ENCODE data around the gene RPL10. TPM values are rescaled to one million over a fixed set of nuclear protein-coding genes. Genes with fewer than 3 reads are reported as not detected.
A peak's percentile ranks its signal among the peaks of the same experiment; 100 is the strongest.

The RPL10 gene
- total RNA-seq, 1 experiment from 2014 or later, result 2,445 TPM

- peaks cover 55% of the 10 kb centered on the region for H3K36me3 ChIP-seq (ENCODE audit: insufficient read depth, low read length, poor library complexity, severe bottlenecking)
- no TSS peak for BruUV-seq (replicated peaks)
- ChIA-PET CTCF (no interaction called here), POLR2A (ENCODE audit: low non-redundant PET) (no interaction called here)
- intact Hi-C loops (cut with micrococcal nuclease; ENCODE audit: unreplicated experiment), result no loop called here
- H3K27me3 ChIP-seq (replicated peaks; ENCODE audit: insufficient read depth, low read depth, low read length, poor library complexity), result no peaks in the 10 kb centered on the region
- no peak for DNase-seq (ENCODE audit: low spot score)
- H3K27ac ChIP-seq (ENCODE audit: low read depth, low read length, poor library complexity, severe bottlenecking), result peak overlapping the region; percentile 96
- H3K4me3 ChIP-seq (ENCODE audit: low read depth, low read length, poor library complexity, severe bottlenecking), result peak overlapping the region; percentile 81
- H3K9me3 ChIP-seq (ENCODE audit: low read depth, low read length, poor library complexity, severe bottlenecking), result no peaks in the 10 kb centered on the region
- H3K4me1 ChIP-seq (ENCODE audit: insufficient read depth, low read length, poor library complexity, severe bottlenecking), result peaks cover 13% of the 10 kb centered on the region
- TF ChIP-seq CTCF (conservative IDR thresholded peaks at IDR 0.05; ENCODE audit: low read depth, low read length), result no peak
- TF ChIP-seq EZH2 (IDR thresholded peaks at IDR 0.05; ENCODE audit: borderline replicate concordance, low read depth, low read length, poor library complexity, severe bottlenecking), result no peak
Measured at GRCh38 chrX:154367474-154368308, 30.5 kb upstream of the RPL10 start.

GRCh38 chrX:154368630-154369448 lies 29.3 kb upstream of the RPL10 start:
- intact Hi-C loops (cut with micrococcal nuclease; ENCODE audit: unreplicated experiment), result no loop called here
- H3K27me3 ChIP-seq (replicated peaks; ENCODE audit: insufficient read depth, low read depth, low read length, poor library complexity), result no peaks in the 10 kb centered on the region
- peak; percentile 77 for DNase-seq (ENCODE audit: low spot score)
- BruUV-seq (replicated peaks), result no TSS peak
- ChIA-PET CTCF (no interaction called here), POLR2A (ENCODE audit: low non-redundant PET) (interaction anchor here (1.1 kb wide), 1 partner anchor 10 kb away, joined by 8 read pairs; the partner anchor contains the start of gene EMD)
- H3K27ac ChIP-seq (ENCODE audit: low read depth, low read length, poor library complexity, severe bottlenecking), result peak overlapping the region; percentile 96
- TF ChIP-seq CTCF (conservative IDR thresholded peaks at IDR 0.05; ENCODE audit: low read depth, low read length), result no peak
- no peak for TF ChIP-seq EZH2 (IDR thresholded peaks at IDR 0.05; ENCODE audit: borderline replicate concordance, low read depth, low read length, poor library complexity, severe bottlenecking)
- peaks cover 20% of the 10 kb centered on the region for H3K4me1 ChIP-seq (ENCODE audit: insufficient read depth, low read length, poor library complexity, severe bottlenecking)
- peaks cover 43% of the 10 kb centered on the region for H3K36me3 ChIP-seq (ENCODE audit: insufficient read depth, low read length, poor library complexity, severe bottlenecking)
- H3K4me3 ChIP-seq (ENCODE audit: low read depth, low read length, poor library complexity, severe bottlenecking), result peak overlapping the region; percentile 81
- no peaks in the 10 kb centered on the region for H3K9me3 ChIP-seq (ENCODE audit: low read depth, low read length, poor library complexity, severe bottlenecking)

GRCh38 chrX:154369449-154370299 lies 28.5 kb upstream of the RPL10 start:
- H3K27me3 ChIP-seq (replicated peaks; ENCODE audit: insufficient read depth, low read depth, low read length, poor library complexity), result no peaks in the 10 kb centered on the region
- DNase-seq (ENCODE audit: low spot score), result peak; percentile 94
- H3K9me3 ChIP-seq (ENCODE audit: low read depth, low read length, poor library complexity, severe bottlenecking), result no peaks in the 10 kb centered on the region
- intact Hi-C loops (cut with micrococcal nuclease; ENCODE audit: unreplicated experiment), result no loop called here
- ChIA-PET POLR2A (ENCODE audit: low non-redundant PET) (interaction anchor here (1.1 kb wide), 1 partner anchor 9 kb away, joined by 8 read pairs; the partner anchor contains the start of gene EMD), CTCF (interaction anchor here (0.5 kb wide), 1 partner anchor 33 kb away, joined by 6 read pairs; no protein-coding TSS in a partner anchor)
- TF ChIP-seq EZH2 (IDR thresholded peaks at IDR 0.05; ENCODE audit: borderline replicate concordance, low read depth, low read length, poor library complexity, severe bottlenecking), result no peak
- no peak for TF ChIP-seq CTCF (conservative IDR thresholded peaks at IDR 0.05; ENCODE audit: low read depth, low read length)
- H3K4me1 ChIP-seq (ENCODE audit: insufficient read depth, low read length, poor library complexity, severe bottlenecking), result peaks cover 21% of the 10 kb centered on the region
- peak overlapping the region; percentile 96 for H3K27ac ChIP-seq (ENCODE audit: low read depth, low read length, poor library complexity, severe bottlenecking)
- TSS peak; percentile 99 for BruUV-seq (replicated peaks)
- H3K36me3 ChIP-seq (ENCODE audit: insufficient read depth, low read length, poor library complexity, severe bottlenecking), result peaks cover 36% of the 10 kb centered on the region
- H3K4me3 ChIP-seq (ENCODE audit: low read depth, low read length, poor library complexity, severe bottlenecking), result peak overlapping the region; percentile 81

All from A673 (cell line).